ENCODE results near the gene NCOA7. TPM values are rescaled to one million over a fixed set of nuclear protein-coding genes. Genes with fewer than 3 reads are reported as not detected.

The NCOA7 gene
- total and polyA plus RNA-seq, 2 of the 8 experiments (the other 6 are each of a cell fraction or from before 2014, with no cell fraction given) = 2.6 to 10.7 TPM

- Histone ChIP-seq H3K79me1 (ENCODE audit: low read depth, low read length) (peaks cover 3% of the 10 kb centered on the region; the same call in 1 of the 2 replicates), H2BK20ac (ENCODE audit: low read length) (no peak overlapping the region), H4K20me1 (replicated peaks in 1 of 2; ENCODE audit: control insufficient read depth in 1 of 2, insufficient read depth in 2 of 2, low read length in 2 of 2) (no peaks in the 10 kb centered on the region), H4K5ac (ENCODE audit: insufficient read length, low read depth, low read length) (no peak overlapping the region), H3K9ac (replicated peaks in 1 of 4; ENCODE audit: extremely low read depth in 1 of 4, low read depth in 3 of 4, low read length in 3 of 4) (no peak overlapping the region), H3K9me3 (ENCODE audit: insufficient read depth in 2 of 2, low read depth in 1 of 2, low read length in 1 of 2) (no peaks in the 10 kb centered on the region), H3K27me3 (replicated peaks in 1 of 4; ENCODE audit: control insufficient read depth in 3 of 4, extremely low read depth in 1 of 4, insufficient read depth in 3 of 4, low read length in 3 of 4) (no peaks in the 10 kb centered on the region), H2BK120ac (replicated peaks; ENCODE audit: low read depth, low read length) (no peak overlapping the region), H2BK5ac (ENCODE audit: low read depth, low read length) (no peak overlapping the region), H2BK15ac (ENCODE audit: low read length) (no peak overlapping the region), H3K14ac (ENCODE audit: insufficient read length) (no peak overlapping the region), H2BK12ac (ENCODE audit: low read depth, low read length) (no peak overlapping the region), H2AFZ (ENCODE audit: low read length) (no peak overlapping the region), H3K56ac (replicated peaks; ENCODE audit: insufficient read length, low read depth, low read length) (no peak overlapping the region), H3K18ac (ENCODE audit: extremely low read depth, low read length) (no peak overlapping the region), H3K4me2 (ENCODE audit: insufficient read depth in 1 of 2, low read depth in 2 of 2, low read length in 2 of 2) (no peak overlapping the region), H3K23me2 (ENCODE audit: low read depth, low read length) (no peaks in the 10 kb centered on the region), H3K79me2 (ENCODE audit: control insufficient read depth in 1 of 2, insufficient read depth in 2 of 2, low read length in 2 of 2) (no peaks in the 10 kb centered on the region), H3K4ac (replicated peaks; ENCODE audit: insufficient read length, low read depth, low read length) (no peak overlapping the region), H3K23ac (ENCODE audit: insufficient read length) (no peak overlapping the region), H3K4me3 (ENCODE audit: extremely low read depth in 1 of 4, insufficient read depth in 2 of 4, low read depth in 3 of 4, low read length in 4 of 4) (no peak overlapping the region), H3K4me1 (replicated peaks in 1 of 4; ENCODE audit: control insufficient read depth in 3 of 4, insufficient read depth in 4 of 4, low read length in 3 of 4) (no peaks in the 10 kb centered on the region), H3K27ac (ENCODE audit: low read depth, low read length) (no peak overlapping the region), H2AK5ac (ENCODE audit: low read depth, low read length) (no peak overlapping the region), H3K36me3 (ENCODE audit: control insufficient read depth in 2 of 4, insufficient read depth in 4 of 4, low read length in 3 of 4) (no peaks in the 10 kb centered on the region), H4K91ac (replicated peaks; ENCODE audit: insufficient read length, low read length) (no peak overlapping the region), H4K8ac (ENCODE audit: extremely low read depth, insufficient read depth, low read length) (no peak overlapping the region)
- no peak for DNase-seq (ENCODE audit: low read depth in 1 of 2, low spot score in 2 of 2)
- FAIRE-seq = no peak
- POLR2A ChIA-PET (ENCODE audit: partially characterized antibody) = no interaction called here
- 87% methylated on average over 5 of the region's 5 CpGs; no CpG with 5 or more reads in 1 of the 2 experiments for WGBS, 2 experiments (ENCODE audit: extremely low coverage in 1 of 2, insufficient coverage in 1 of 2, insufficient read length in 1 of 2, insufficient replicate concordance in 2 of 2, low coverage in 1 of 2, low lambda C conversion rate in 2 of 2, missing lambda C conversion rate in 1 of 2)
- TF ChIP-seq SUZ12 (IDR thresholded peaks at IDR 0.05; ENCODE audit: low read length) (no peak), BRCA1 (IDR thresholded peaks at IDR 0.05; ENCODE audit: low read depth, low read length) (no peak), TAF7 (optimal IDR thresholded peaks at IDR 0.05; ENCODE audit: borderline replicate concordance, low read depth, low read length) (no peak), SP4 (IDR thresholded peaks at IDR 0.05; ENCODE audit: low read length) (no peak), CEBPB (IDR thresholded peaks at IDR 0.05; ENCODE audit: low read depth, low read length) (no peak)
- CTCF ChIA-PET (ENCODE audit: partially characterized antibody) = interaction anchor here (1.1 to 3.0 kb wide), 6 partner anchors 18 to 162 kb away, joined by 3 to 13 read pairs (median 6); partner anchors contain the start of gene NCOA7
Measured at GRCh38 chr6:125811259-125811658, 20.5 kb downstream of the NCOA7 start.
